ENCODE data around the gene KIAA1549. TPM values are rescaled to one million over a fixed set of nuclear protein-coding genes. Genes with fewer than 3 reads are reported as not detected.

The KIAA1549 gene
- total RNA-seq, 1 donor from 2014 or later: 5.7 TPM

- Histone ChIP-seq H3K9me3 (no peaks in the 10 kb centered on the region), H3K4me3 (no peak overlapping the region), H3K36me3 (no peaks in the 10 kb centered on the region), H3K4me1 (no peaks in the 10 kb centered on the region), H3K27ac (no peak overlapping the region), H3K27me3 (no peaks in the 10 kb centered on the region)
- TF ChIP-seq, protein P1, sequence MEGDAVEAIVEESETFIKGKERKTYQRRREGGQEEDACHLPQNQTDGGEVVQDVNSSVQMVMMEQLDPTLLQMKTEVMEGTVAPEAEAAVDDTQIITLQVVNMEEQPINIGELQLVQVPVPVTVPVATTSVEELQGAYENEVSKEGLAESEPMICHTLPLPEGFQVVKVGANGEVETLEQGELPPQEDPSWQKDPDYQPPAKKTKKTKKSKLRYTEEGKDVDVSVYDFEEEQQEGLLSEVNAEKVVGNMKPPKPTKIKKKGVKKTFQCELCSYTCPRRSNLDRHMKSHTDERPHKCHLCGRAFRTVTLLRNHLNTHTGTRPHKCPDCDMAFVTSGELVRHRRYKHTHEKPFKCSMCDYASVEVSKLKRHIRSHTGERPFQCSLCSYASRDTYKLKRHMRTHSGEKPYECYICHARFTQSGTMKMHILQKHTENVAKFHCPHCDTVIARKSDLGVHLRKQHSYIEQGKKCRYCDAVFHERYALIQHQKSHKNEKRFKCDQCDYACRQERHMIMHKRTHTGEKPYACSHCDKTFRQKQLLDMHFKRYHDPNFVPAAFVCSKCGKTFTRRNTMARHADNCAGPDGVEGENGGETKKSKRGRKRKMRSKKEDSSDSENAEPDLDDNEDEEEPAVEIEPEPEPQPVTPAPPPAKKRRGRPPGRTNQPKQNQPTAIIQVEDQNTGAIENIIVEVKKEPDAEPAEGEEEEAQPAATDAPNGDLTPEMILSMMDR (IDR thresholded peaks at IDR 0.05): no peak
- no peak for DNase-seq
- intact Hi-C loops (cut with DNase I): no loop called here
- ATAC-seq: no peak
Observed at GRCh38 chr7:138903859-138904435, 77.2 kb downstream of the KIAA1549 start.

GRCh38 chr7:138903186-138903820 lies 77.9 kb downstream of the KIAA1549 start:
- ATAC-seq: no peak
- H3K27ac ChIP-seq: no peak overlapping the region
- intact Hi-C loops (cut with DNase I): no loop called here

GRCh38 chr7:138902161-138902560 lies 79.0 kb downstream of the KIAA1549 start:
- no peaks in the 10 kb centered on the region for H3K9me3 ChIP-seq
- intact Hi-C loops (cut with DNase I): no loop called here
- no peak overlapping the region for H3K4me3 ChIP-seq
- no peaks in the 10 kb centered on the region for H3K27me3 ChIP-seq
- ATAC-seq (no peak), DNase-seq (no peak)
- H3K4me1 ChIP-seq: no peaks in the 10 kb centered on the region
- TF ChIP-seq, protein P1 (IDR thresholded peaks at IDR 0.05): no peak
- no peaks in the 10 kb centered on the region for H3K36me3 ChIP-seq
- H3K27ac ChIP-seq: no peak overlapping the region

More at GRCh38 chr7:138903186-138903820, 77.9 kb downstream of the KIAA1549 start:
- no peaks in the 10 kb centered on the region for H3K4me1 ChIP-seq
- TF ChIP-seq, protein P1 (IDR thresholded peaks at IDR 0.05): no peak
- no peaks in the 10 kb centered on the region for H3K27me3 ChIP-seq
- H3K9me3 ChIP-seq: no peaks in the 10 kb centered on the region
- no peaks in the 10 kb centered on the region for H3K36me3 ChIP-seq
- DNase-seq: no peak
- H3K4me3 ChIP-seq: no peak overlapping the region

DNA sequence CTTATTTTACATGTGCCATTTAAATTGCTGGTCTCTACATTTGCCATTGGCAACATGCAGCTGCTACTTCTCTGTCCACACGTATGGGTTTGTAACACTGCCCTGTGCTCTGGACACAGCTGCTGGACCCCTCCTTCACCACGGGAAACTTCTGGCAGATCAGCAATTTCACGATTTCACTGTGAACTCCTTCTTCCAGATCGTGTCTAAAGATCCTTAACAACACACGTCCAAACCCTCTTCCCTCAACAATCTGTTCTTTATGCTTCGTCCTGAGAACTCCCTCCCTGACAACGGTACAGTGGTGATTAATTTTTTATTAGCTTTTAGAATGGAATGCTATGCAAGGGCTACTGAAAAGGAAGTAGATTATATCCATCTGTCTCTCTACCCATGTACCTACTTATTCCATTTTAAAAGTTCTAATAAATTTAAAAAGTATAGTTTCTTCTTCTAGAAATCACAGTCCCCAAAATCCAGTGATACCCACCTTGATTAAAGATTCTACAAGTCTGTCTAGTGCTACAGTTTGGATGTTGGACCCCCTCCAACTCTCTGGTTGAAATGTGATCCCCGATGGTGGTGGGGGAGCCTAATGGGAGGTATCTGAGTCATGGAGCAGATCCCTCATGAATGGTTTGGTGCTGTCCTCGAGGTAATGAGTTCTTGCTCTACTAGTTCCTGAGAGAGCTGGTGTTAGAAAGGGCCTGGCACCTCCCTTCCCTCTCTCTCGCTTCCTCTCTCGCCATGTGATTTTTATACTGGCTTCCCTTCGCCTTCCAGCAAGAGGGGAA lies 81.0 kb downstream of the KIAA1549 start:
- ATAC-seq: no peak
- TF ChIP-seq, protein P1 (IDR thresholded peaks at IDR 0.05): no peak
- Histone ChIP-seq H3K9me3 (no peaks in the 10 kb centered on the region), H3K4me1 (no peaks in the 10 kb centered on the region), H3K36me3 (no peaks in the 10 kb centered on the region), H3K27me3 (no peaks in the 10 kb centered on the region), H3K27ac (no peak overlapping the region), H3K4me3 (no peak overlapping the region)
- DNase-seq: no peak
- intact Hi-C loops (cut with DNase I): no loop called here

DNA sequence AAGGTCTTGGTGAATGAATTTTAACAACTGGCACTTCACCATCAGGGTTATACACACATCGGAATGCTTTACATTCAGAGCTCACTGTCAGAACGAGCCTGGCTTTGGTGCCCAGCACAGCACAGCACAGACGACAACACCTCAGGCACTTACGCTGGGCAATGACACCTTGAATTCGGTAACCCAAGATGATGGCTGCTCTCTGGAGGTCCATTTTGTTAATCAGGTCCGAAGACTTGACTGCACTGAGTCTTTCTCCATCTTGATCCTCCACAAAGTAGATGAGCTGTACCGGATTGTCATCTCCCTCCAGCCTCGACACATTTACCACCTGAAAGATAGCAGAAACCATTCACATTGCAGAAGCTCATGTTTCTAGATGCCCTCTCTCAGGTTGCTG lies 82.4 kb downstream of the KIAA1549 start:
- intact Hi-C loops (cut with DNase I): no loop called here
- DNase-seq: no peak
- no peak for ATAC-seq
- H3K9me3 ChIP-seq: no peaks in the 10 kb centered on the region
- H3K4me3 ChIP-seq: no peak overlapping the region
- no peaks in the 10 kb centered on the region for H3K36me3 ChIP-seq
- H3K4me1 ChIP-seq: no peaks in the 10 kb centered on the region
- TF ChIP-seq, protein P1 (IDR thresholded peaks at IDR 0.05): no peak
- no peaks in the 10 kb centered on the region for H3K27me3 ChIP-seq
- no peak overlapping the region for H3K27ac ChIP-seq

Data from upper lobe of right lung (tissue), 1 donor.